Neural crest cell (in vitro differentiated cells): ENCODE results near the gene GMDS. TPM values are rescaled to one million over a fixed set of nuclear protein-coding genes. Genes with fewer than 3 reads are reported as not detected.

Experiments
- DNase-seq: peaks from one replicate; pipeline ENCODE4 v3.0.0; 2021; ENCODE audit warnings: low read depth, mixed read lengths, low spot score
- H3K27ac Mint-ChIP-seq: one replicate; pipeline ENCODE4 v1.8.0; 2021; ENCODE audit warnings: mild to moderate bottlenecking, mixed read lengths; ENCODE audit not compliant: unreplicated experiment
- H3K27me3 Mint-ChIP-seq: 2 replicates; pipeline ENCODE4 v1.8.0; 2021; ENCODE audit warnings: low read depth, mild to moderate bottlenecking, mixed read lengths
- H3K36me3 Mint-ChIP-seq: 2 replicates; pipeline ENCODE4 v1.8.0; 2021; ENCODE audit warnings: low read depth, mild to moderate bottlenecking, mixed read lengths
- H3K4me1 Mint-ChIP-seq: 2 replicates; pipeline ENCODE4 v1.8.0; 2021; ENCODE audit warnings: mixed read lengths
- H3K4me3 Mint-ChIP-seq: one replicate; pipeline ENCODE4 v1.8.0; 2021; ENCODE audit warnings: mild to moderate bottlenecking, mixed read lengths
- H3K9me3 Mint-ChIP-seq: 2 replicates; pipeline ENCODE4 v1.8.0; 2021; ENCODE audit warnings: mixed read lengths
- total RNA-seq: library from RNA; stranded (reverse); gene quantifications from 2 replicates; pipeline ENCODE4 v1.2.1, GENCODE V29; 2021
- TF ChIP-seq, protein P1 (sequence below): fragments of 200-600 bp; sonication (generic); conservative IDR thresholded peaks from 2 replicates; pipeline ENCODE4 v1.5.0; 2021; ENCODE audit warnings: antibody characterized with exemption, mild to moderate bottlenecking

The GMDS gene
- total RNA-seq, 1 donor from 2014 or later = 16.1 TPM

DNA sequence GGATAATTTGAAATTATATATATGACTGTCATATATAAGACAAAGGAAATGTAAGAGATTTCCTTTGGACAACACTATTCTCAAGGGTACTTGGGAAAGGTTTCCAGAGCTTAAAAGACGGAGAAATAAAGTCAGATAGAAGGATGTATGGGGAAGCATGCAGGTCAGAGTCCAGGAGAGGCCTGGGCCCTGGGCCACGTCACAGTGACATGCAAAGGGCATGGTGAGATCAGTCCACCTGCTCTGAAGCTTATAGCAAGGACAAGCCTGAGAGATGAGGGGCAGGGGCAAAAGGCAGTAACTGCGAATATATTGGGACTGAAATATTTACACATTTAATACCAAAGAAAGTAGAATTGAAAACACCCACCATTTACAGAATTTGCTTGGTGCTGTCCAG is 24.6 kb upstream of the GMDS start:
- TF ChIP-seq, protein P1, sequence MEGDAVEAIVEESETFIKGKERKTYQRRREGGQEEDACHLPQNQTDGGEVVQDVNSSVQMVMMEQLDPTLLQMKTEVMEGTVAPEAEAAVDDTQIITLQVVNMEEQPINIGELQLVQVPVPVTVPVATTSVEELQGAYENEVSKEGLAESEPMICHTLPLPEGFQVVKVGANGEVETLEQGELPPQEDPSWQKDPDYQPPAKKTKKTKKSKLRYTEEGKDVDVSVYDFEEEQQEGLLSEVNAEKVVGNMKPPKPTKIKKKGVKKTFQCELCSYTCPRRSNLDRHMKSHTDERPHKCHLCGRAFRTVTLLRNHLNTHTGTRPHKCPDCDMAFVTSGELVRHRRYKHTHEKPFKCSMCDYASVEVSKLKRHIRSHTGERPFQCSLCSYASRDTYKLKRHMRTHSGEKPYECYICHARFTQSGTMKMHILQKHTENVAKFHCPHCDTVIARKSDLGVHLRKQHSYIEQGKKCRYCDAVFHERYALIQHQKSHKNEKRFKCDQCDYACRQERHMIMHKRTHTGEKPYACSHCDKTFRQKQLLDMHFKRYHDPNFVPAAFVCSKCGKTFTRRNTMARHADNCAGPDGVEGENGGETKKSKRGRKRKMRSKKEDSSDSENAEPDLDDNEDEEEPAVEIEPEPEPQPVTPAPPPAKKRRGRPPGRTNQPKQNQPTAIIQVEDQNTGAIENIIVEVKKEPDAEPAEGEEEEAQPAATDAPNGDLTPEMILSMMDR = no peak
- DNase-seq = no peak
- Mint-ChIP-seq H3K4me3 (no peak overlapping the region), H3K27ac (no peak overlapping the region), H3K4me1 (no peaks in the 10 kb centered on the region), H3K27me3 (no peaks in the 10 kb centered on the region), H3K9me3 (peaks cover 2% of the 10 kb centered on the region), H3K36me3 (peaks cover 29% of the 10 kb centered on the region)

DNA sequence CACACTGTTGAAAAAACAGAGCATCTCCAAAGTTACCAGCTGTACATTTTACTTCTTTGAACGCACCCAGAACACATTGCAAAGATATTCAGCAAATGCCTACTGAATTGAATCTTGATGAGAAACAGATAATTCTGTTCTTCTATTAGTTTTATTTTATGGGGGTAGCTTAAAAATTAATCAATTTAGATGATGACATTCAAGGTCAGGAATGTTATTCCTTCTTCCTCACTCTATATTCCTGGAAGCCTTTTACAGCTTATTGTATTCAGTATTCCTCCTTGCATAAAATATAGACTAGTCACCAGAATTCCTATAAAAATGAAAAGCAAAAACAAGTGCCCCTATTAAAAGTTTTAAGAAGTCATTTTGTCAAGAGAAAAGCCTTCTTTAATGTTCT is 21.4 kb upstream of the GMDS start:
- TF ChIP-seq, protein P1 = no peak
- Mint-ChIP-seq H3K27ac (no peak overlapping the region), H3K27me3 (no peaks in the 10 kb centered on the region), H3K9me3 (no peaks in the 10 kb centered on the region), H3K4me1 (peaks cover 5% of the 10 kb centered on the region), H3K36me3 (peaks cover 8% of the 10 kb centered on the region), H3K4me3 (no peak overlapping the region)
- no peak for DNase-seq

DNA sequence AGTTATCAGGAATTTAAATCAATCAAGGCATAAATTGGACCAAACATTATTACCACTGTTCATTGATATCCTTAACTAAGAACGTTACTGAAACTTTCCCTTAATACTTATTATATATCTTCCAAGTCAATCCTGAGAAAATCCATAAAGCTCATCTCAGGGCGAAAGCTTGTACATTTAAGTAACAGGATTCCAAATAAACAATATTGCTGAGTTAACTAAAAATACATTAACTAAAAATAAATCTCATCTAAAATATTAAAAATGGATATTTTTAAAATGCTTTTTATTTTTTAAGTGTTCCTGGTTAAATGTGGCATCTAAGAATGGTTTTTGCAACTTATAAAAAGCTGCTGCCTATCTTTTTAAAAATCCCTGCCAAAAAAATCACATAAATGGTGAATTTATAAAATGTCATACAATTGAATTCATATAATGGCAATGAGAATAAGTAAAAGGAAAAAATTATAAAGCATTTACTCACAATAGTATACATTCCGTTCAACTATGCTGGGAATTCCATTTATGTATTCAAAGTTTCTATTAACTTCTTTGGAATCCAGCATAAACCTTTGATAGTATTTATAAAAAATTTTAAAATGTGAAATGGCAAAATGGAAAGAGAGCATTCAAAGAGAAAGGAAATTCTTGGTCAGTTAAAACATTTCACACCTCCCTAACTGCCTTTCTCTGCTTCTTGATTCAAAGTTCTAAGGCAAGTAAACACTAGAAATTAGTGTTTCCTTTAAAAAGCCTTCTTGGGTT is 20.8 kb upstream of the GMDS start:
- Mint-ChIP-seq H3K4me1 (peaks cover 5% of the 10 kb centered on the region), H3K9me3 (no peaks in the 10 kb centered on the region), H3K4me3 (no peak overlapping the region), H3K27ac (no peak overlapping the region), H3K36me3 (peaks cover 8% of the 10 kb centered on the region), H3K27me3 (no peaks in the 10 kb centered on the region)
- TF ChIP-seq, protein P1 = no peak
- DNase-seq = no peak

DNA sequence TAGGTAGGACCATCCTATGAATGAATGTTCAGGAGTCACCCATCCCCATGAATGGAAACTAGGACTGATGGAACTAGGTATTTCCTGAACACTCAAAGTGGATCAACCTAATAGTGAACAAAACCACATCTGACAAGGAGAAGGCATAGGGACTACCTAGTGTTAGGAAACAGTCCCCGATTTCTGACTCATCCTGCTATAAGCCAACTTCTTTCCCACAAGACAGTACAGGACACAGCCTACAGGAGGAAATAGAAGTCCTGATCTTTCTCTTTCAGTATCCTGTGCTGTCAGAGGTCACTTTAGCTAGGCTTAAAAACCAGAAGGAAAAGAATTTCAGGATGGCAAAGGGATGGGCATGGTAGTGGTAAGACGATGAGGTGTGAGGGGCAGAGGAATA is 19.5 kb upstream of the GMDS start:
- Mint-ChIP-seq H3K4me3 (no peak overlapping the region), H3K36me3 (peaks cover 4% of the 10 kb centered on the region), H3K27ac (no peak overlapping the region), H3K27me3 (no peaks in the 10 kb centered on the region), H3K4me1 (peaks cover 5% of the 10 kb centered on the region), H3K9me3 (no peaks in the 10 kb centered on the region)
- TF ChIP-seq, protein P1 = no peak
- no peak for DNase-seq

DNA sequence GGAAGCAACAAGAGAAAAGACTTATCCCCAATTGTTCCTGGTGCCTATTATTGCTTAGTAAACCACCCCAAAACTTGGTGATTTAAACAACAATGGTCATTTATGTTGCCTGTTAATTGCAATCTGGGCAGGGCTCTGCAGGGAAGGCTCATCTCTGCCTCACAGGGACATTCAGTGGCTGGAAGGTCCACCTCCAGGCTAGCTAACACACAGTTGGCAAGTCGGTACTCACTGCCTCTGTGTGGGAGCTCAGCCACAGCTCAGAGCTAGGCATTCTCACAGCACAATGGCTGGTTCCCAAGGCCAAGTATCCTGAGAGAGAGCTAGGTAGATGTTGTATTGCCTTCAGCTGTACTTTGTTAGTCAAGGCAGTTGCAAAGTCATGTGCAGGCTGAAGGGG is 18.5 kb upstream of the GMDS start:
- no peak overlapping the region for H3K27ac Mint-ChIP-seq
- no peaks in the 10 kb centered on the region for H3K9me3 Mint-ChIP-seq
- no peak for DNase-seq
- peaks cover 5% of the 10 kb centered on the region for H3K4me1 Mint-ChIP-seq
- TF ChIP-seq, protein P1 = no peak
- no peak overlapping the region for H3K4me3 Mint-ChIP-seq
- no peaks in the 10 kb centered on the region for H3K27me3 Mint-ChIP-seq
- H3K36me3 Mint-ChIP-seq = peaks cover 6% of the 10 kb centered on the region
